Inflammatory macrophage (primary cell): ENCODE data around the gene PTPRC.
A peak's percentile ranks its signal among the peaks of the same experiment; 100 is the strongest.

ENCODE experiments used
- DNase-seq, 2 donors: peaks; one replicate each; pipeline ENCODE4 v3.0.0-alpha.2; 2020 to 2022

PTPRC gene

DNA sequence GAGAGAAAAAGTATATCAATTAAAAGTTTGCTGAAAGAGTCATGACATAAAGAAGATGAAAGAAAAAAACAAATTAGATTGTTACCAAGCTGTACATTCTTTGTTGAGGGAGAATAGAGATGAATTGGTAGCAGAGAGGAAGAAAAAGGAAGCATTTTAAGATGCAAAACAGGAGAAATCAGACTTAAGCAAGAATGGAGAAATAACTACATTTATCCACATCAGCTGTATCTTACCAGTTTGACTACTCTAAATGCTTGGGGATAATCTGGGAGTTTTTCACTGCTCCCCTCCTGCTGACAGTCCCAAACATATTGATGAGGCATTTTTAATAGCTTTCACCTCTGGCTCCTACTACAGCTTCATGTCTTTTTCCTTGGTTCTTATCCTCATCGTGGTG, 16.8 kb upstream of the PTPRC start:
- DNase-seq, result no peak

DNA sequence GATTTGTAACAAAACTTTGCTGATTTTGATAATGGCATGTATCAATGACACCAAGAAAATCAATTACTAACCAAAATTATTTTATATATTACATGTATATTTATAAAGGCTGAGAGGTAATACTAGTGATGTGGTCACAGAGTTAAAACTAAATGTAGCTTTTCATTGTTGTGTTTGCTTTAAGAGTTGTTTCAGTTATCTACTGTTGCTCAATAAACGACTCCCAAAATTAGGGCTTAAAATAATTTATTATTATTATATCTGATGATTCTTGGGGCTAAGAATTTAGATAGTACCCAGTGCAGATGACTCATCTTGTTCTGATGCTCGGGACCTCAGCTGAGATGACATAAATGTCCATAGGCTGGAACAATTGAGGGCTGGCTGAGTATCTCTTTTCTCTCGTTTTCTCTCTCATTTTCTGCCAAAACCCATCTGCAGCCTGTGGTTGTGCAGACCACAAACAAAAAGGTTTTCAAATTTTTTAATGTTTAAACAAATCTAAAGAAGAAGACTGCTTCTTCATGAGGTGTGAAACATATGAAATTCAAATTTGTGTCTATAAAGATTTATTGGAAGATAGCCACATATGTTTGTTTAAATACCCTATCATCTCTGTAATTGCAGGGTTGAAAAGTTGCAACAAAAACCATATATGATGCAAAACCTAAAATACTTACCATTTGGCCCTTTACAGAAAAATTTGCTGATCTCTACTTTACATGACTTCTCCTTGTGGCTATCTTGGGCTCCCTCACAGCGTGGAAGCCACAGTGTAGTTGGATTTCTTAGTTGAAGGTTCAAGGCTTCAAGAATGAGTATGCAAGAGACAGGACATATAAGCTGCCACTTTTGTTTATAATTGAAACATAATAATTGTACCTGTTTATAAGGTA, 14.8 kb upstream of the PTPRC start:
- no peak for DNase-seq

DNA sequence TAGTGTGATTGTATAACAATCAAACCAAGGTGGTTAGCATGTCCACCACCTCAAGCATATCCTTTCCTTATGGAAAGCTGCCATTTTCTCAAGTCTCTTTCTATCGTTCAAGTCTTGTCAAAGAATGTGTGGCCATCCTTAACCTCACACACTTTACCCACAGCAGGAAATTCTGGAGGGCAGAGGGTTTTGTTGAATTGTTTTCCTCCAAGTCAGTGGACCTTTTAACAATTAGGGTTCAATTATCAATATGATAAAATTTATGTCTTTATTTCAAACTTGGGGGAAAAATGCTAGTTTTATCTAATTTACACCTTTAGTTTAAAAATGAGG, 14.2 kb upstream of the PTPRC start:
- DNase-seq, result no peak

- DNase-seq, result no peak
Observed at GRCh38 chr1:198627436-198628066, 11.3 kb upstream of the PTPRC start.

- no peak for DNase-seq
Observed at GRCh38 chr1:198628067-198628455, 10.8 kb upstream of the PTPRC start.

DNA sequence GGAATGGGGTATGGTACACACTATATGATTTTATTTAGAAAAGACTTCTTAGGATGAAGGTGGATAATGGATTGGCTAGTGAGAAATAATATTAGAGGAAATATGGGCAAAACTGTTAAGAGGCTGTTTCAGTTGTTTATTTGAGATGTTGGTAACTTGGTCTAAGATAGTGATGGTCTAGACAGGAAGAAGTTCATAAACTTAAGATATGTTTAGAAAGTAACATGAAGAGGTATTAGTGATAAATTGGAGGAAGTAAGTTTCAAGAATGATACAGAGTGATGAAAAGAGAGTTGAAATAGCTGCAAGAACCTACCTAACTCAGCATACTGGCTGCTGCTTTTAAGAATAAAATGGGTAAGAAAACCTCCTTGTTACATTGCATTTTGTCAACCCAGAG, 9.2 kb upstream of the PTPRC start:
- DNase-seq, result no peak

DNA sequence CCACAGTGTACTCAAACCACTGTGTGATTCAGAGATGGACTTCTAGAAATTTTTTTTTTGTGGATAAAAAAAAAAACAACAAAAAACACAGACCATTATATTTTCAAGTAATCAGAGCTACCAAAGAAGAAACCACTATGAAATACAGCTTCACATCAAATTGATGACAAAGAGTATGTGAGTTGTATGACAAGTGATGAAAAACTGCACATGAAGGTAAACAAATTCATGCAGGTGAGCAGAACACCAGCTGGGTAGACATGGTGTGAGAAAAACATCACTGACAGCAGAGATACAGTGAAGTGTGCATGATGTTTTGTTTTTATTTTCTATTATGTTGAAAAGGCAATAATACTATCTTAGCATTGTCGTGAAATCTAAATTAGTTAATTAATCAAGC, 8.0 kb upstream of the PTPRC start:
- DNase-seq, result no peak

- DNase-seq, result no peak
Observed at GRCh38 chr1:198631292-198631691, 7.5 kb upstream of the PTPRC start.

DNA sequence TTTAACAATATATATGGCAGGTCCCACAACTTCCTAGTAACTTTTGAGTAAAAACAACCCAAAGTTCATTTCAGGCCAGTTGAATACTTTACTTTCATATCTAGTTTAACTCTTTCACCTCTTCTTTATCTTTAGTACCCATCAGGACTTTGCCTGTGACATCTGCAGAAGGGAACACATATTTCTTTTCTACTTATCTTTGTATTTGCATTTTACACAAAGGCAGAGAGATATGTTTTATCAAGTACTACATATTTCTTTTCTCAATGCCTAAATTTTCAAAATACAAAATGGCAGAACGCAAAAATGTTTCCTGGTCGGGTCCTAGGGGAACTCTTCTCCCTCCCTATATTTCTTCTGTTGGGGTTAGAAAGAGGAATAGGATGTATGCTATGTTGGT, 6.8 kb upstream of the PTPRC start:
- DNase-seq, result no peak

GRCh38 chr1:198633675-198634121, 5.1 kb upstream of the PTPRC start:
- DNase-seq, result peak; percentile 53 to 73

DNA sequence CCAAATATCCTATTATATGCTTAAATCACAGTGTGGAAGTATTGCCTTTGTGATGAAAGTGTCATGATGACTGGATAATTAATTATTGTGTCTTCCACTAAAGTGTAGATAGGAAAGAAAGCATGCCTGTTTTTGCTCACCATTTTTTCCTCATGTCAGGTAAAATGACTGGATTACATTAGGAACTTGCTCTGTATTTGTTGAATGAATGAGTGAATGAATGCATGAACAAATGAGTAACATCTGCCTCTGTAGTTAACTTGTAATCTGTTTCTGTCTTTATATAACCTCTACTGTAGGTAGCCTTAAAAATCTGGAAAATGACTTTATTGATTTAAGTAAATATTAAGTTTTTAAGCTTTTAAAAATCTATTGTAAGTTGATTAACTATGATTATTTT, 2.9 kb upstream of the PTPRC start:
- no peak for DNase-seq

DNA sequence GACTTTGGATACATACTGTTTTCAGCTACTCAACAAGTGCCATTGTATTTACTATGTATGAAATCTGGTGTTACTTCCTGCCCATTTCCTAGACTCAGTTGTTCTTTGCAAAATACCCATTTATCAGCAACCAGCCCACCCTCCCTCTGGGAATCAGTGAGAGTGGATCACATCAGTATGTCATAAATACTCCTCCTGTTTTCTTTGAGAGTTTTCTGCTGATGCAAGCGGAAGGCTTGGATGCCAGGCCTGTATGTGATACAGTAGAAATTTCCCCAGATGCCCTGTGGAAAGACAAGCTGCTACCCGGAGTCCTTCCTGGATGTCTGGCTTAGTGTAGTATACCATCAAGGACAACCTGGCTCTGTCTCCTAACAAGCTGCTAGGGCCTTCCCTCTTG, 2.4 kb upstream of the PTPRC start:
- DNase-seq, result no peak

GRCh38 chr1:198637157-198637556, 1.7 kb upstream of the PTPRC start:
- DNase-seq, result no peak

GRCh38 chr1:198637916-198638437, 863 bp upstream of the PTPRC start:
- no peak for DNase-seq

DNA sequence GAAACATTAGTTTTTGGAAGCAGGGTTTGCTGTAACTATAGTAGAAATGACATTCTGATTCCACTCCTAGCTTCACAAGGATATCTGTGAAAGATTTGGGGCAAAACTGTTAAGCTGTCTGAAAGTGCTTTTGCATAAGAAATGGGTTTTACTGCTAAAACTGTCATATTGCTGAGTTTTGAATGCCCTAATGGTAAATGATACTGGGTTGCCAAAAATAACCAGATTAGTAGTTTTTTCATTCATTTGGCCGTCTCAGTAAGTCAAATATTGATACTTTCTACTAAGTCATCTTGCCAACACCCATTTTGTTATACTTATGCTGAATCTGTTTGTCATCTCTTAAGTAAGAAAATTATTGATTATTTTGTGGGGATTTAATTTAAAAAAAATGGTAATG, 399 bp upstream of the PTPRC start:
- no peak for DNase-seq

DNA sequence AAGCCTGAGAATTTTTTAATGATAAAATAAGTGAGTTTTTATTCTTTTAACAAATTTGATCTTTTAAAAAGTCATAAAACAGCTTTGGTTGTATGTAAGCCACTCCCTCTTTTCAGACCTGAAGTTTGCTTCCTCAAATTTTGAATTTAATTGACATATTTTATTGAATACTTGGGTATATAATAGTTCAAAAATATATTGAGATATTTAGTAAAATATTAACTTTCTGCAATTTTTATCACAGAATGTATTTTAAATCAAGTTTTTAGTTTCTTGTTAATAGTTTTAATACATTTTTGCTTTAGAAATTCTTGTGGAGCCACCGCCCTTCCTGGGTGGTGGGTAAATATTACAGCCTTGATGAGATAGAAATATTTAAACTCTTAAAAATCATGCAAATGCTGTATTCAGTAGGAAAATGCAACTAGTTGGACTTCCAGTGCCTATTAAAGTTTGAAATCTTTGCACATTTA, 867 bp downstream of the PTPRC start:
- DNase-seq, result peak; percentile 40 to 77

GRCh38 chr1:198640174-198640573, 1.3 kb downstream of the PTPRC start:
- DNase-seq, result peak in 1 of 2 donors; percentile 65

- DNase-seq, result peak; percentile 62 to 77
Observed at GRCh38 chr1:198641501-198641900, 2.7 kb downstream of the PTPRC start.

- no peak for DNase-seq
Observed at GRCh38 chr1:198641966-198642668, 3.3 kb downstream of the PTPRC start.

GRCh38 chr1:198642983-198643382, 4.1 kb downstream of the PTPRC start:
- no peak for DNase-seq

GRCh38 chr1:198643808-198644207, 5.0 kb downstream of the PTPRC start:
- no peak for DNase-seq

DNA sequence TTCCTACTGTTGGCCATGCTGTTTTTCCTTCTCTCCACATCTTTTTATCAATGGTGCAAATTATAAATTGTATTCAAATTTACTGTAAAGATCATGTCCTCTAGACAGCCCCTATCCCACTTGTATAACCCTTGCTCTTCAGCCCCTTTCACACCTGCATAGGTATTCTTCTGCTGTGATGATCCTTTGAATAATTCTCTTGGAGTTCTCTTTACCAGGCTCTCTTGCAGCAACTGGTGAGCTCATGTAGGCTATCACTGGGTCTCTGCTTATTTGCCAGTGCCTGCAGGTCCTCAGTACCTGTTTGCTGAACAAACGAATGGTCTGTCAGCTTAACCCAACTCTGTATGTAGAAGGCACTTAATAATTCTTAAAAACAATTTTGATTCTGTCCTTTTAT, 8.2 kb downstream of the PTPRC start:
- no peak for DNase-seq

DNA sequence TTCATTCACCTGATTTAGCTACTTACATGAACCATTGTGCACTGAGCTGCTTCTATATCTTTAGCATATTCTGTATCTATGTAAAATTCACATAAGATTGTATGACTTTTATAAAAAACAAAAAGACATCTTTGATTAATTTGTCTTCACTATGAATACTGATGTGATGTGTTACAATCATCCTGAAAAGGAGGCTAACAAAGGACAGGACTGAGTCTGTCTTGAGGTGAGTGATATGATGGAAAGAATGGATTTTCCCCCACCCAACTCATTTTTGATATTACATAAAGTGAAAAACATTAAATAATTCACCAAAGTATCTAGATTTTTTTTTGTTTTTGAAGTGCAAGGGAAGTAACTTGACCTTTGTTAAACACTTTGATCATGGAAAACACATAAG, 9.8 kb downstream of the PTPRC start:
- no peak for DNase-seq
